ENCODE results near the gene PRKN.

Gene PRKN

GRCh38 chr6:161446949-161447348 lies 1280.6 kb downstream of the PRKN start:
- no peak for DNase-seq

- no peak for DNase-seq
Measured at GRCh38 chr6:161446296-161446925, 1281.2 kb downstream of the PRKN start.

DNA sequence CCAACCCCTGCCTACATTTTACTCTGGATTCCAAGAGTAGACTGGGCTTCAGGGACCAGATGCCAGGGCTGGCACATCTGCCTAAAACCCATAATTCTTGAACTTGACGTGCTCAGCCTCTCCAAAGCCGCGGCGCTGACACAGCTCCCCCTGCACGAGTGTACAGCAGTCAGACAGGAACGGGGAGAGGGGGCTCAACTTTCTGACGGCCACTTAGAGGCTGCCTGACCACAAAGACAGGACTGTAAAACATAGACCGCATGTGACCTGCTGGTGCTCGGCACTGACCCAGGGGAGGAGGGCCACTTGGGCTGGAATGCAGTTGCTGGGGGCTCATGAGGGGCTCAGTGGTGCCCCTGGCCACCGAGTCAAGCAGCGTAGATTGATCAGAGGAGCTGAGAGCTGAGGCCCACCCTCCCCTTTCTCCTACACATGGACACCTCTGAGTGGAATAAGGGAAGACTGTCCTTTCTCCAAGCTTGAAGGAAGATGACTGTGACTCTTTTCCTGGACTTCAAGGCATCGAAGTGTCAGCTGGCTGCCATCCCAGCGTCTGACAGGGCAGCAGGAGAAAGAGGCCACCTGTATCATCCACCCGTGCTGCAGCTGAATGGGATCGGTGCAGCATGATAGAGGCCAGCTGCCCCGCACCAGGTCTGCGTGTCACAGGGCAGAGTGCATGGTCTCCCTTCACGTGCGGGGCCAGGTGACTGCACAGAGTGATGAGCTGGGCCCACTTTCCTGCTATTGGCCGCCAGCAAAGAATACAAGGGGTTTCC lies 1282.4 kb downstream of the PRKN start:
- DNase-seq, result no peak

DNA sequence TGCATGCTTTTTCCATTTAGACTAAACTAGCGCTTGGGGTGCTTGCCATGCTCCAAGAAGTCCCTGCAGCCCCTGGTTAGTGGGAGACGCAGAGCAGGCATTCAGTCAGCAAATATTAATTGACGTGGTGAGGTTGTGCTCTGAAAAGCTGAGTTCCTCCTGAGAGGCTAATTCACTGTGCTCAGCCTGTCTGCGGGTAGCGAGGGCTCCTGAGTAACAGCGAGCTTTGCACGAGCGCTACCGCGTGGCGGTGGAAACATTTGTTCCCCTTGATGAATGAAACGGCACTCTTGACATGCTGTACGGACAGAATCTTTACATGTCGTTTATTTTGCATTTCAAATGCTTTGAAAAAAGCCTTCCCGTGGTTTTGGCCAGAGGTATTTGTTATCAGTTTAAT lies 1283.1 kb downstream of the PRKN start:
- DNase-seq, result no peak

DNA sequence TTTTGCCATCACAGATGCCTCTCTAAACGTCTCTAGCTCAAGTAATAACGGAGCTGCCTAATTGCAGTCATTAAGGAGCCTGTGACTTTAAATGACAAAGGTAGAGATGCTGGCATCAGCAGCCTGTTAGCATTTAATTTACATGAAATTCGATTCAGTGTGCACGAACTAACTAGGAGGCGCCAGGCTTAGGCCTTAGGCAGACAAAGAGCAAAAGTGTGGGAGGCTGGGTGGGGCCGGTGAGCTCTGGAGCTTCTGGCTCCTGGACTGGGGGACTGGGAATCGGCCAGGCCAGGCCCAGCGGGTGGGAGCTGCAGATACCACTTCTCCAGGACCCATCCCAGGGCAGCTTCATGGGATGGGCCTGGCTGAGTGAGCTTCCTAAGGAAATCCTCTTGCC lies 1283.7 kb downstream of the PRKN start:
- DNase-seq, result no peak

DNA sequence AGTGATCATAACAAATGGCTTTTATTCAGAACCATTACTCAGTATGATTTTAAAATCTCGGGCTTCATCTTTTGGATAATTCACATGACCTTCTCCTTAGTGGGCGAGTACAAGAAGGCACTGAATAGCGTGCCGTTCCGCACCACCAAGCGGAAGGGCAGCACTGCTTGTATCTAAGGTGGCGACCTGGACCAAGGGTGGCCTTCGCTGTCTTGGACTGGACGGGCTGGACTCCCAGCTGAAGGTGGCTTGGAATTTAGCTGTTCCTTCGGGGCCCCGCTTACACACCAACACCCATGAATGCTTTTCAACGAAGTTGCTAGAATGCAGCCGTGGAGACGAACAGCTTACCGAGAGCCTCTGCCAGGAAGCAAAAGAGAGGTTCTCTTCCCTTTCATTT lies 1285.1 kb downstream of the PRKN start:
- DNase-seq, result no peak

DNA sequence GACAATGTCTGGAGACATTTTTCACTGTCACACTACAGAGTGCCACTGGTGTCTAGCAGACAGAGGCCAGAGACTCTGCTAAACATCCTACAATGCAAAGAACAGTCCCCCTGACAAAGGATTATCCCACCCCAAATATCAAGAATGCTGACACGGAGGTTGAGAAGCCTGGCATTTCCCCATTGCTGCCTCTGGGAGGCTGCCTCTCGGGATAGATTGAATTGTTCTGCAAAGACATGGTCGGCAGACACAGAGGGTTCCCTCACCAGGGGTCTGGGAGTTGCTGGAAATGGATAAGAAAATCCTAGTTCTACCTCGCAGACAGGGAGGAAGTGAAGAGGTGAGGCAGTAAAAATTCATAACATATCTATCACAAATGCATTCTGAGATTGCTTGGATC lies 1287.3 kb downstream of the PRKN start:
- no peak for DNase-seq

DNA sequence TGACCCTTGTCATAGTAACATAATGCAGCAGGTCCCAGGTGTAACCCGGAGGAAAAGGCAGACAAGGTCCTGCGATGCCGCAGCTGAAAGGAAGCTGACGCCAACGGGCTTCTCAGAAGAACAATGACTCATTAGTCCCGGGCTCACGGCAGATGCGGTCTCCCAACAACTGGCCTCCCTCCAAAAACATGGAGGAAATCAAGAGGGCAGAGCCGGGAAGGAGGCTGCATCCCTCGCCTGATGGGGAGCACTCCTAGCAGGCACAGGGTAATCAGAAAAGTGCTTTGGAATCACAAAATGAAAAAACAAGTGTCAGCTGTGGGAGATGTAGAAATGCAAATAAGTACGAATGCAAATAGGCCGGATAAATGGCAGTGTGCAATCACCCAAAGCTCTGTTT lies 1288.5 kb downstream of the PRKN start:
- DNase-seq, result no peak

DNA sequence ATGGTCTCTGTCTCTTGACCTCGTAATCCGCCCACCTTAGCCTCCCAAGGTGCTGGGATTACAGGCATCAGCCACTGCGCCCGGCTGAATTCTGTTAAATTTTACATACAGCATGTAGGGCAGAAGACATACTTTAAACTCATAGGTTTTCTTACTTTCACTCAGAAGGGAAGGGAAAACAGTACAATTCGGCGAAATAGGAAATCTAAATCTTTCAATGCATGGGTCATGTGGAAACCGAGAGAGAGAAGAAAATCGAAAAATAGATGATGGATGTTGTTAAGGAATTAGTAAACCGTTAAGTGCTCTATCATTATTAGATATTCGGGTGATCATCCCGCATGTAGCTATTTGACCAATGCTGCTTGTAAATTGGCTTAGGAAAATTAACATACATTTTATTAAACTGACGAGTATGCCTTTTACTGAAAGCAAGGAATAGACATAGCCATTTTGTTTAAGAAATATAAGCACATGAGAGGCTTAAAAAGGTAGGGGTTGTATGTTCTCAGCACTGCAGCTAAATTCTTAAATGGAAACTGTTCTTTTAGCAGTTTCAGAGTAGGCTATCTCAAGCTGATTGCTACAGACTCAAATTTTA lies 1289.0 kb downstream of the PRKN start:
- no peak for DNase-seq

DNA sequence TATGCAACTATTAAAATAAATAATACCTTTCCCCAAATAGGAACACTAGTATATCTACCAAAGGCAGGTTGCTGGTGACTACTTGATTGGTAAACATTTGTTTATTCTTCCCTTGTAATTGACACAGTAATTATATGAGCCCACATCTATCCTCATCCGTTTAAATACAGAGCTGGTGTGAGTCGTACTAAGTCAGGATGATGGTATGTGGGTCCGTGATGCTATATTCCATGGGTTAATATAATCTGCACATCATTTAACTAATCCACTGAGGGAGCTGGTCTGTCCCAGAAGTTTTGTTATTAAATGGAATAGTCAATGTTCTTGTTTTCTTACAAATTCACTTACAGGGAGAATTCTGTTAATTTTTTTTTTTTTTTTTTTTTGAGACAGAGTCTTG lies 1289.7 kb downstream of the PRKN start:
- no peak for DNase-seq

GRCh38 chr6:161436106-161436876 lies 1291.3 kb downstream of the PRKN start:
- DNase-seq, result no peak

DNA sequence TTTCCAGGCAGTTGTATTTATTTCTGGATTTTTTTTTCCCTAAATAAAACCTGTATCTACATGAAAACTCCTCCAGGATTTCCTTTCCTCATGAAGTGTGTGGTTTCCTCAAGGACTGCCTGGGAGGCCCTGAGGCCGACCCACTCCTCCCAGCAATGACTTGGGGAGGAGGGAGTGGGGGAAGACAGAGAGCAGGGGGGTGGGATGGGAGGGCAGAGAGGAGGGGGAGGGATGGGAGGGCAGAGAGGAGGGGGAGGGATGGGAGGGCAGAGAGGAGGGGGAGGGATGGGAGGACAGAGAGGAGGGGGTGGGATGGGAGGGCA lies 1291.9 kb downstream of the PRKN start:
- no peak for DNase-seq

DNA sequence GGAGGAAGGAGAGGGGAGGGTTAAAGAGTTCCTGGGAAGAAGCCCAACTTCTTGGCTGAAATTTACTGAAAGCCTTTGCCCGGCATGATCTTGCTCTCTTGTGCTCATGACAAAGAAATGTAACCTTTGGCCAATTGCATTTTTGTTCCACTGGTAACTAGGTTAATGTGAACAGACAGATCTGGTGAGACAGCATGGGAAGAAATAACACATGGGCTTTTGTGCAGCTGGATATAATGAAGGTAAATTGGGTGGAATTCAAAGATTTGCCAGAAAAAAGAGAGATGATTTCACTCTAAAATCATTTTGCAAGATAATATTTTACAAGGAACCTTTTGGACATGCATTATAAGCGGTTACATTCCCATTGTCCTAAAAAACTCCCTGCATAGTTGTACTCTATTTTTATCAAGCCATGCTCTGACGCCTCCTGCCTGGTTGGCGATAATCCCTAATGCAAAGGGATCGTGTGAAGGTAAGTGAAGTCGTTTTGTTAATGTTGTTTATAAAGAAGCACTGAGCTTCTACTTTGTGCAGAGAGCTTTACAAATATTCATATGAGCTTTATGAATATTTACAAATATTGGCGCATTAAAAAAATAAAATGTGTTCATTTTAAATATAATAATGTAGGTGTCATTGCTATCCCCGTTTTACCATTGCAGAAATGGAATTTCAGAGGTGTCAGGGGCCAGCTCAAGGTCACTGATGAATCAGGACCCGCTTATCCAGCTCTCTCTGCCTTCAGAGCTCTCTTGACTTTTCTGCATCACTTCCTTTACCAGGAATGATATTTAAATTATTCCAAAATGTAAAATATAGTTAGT lies 1292.4 kb downstream of the PRKN start:
- no peak for DNase-seq

DNA sequence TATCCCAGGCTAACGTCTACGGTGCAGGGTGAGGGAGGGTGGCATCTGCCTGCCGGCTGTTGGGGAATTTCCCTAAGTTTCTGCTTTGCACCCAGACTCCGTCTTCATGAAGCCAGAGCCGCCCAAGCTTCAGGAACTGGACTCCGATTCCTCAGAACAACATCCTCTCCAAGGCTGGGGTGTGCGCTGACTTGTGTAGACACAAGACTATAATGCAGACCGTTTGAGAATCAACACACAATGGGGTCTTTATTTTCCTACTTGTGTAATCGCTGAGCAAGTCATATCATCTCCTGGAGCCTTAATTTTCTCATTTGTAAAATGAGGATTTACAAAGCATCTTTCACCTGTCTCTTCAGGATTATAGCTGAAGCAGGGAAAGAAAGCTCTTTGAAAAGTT lies 1293.2 kb downstream of the PRKN start:
- DNase-seq, result no peak

GRCh38 chr6:161432546-161432945 lies 1295.0 kb downstream of the PRKN start:
- DNase-seq, result no peak

GRCh38 chr6:161429921-161430490 lies 1297.6 kb downstream of the PRKN start:
- no peak for DNase-seq

GRCh38 chr6:161424421-161424820 lies 1303.1 kb downstream of the PRKN start:
- no peak for DNase-seq

DNA sequence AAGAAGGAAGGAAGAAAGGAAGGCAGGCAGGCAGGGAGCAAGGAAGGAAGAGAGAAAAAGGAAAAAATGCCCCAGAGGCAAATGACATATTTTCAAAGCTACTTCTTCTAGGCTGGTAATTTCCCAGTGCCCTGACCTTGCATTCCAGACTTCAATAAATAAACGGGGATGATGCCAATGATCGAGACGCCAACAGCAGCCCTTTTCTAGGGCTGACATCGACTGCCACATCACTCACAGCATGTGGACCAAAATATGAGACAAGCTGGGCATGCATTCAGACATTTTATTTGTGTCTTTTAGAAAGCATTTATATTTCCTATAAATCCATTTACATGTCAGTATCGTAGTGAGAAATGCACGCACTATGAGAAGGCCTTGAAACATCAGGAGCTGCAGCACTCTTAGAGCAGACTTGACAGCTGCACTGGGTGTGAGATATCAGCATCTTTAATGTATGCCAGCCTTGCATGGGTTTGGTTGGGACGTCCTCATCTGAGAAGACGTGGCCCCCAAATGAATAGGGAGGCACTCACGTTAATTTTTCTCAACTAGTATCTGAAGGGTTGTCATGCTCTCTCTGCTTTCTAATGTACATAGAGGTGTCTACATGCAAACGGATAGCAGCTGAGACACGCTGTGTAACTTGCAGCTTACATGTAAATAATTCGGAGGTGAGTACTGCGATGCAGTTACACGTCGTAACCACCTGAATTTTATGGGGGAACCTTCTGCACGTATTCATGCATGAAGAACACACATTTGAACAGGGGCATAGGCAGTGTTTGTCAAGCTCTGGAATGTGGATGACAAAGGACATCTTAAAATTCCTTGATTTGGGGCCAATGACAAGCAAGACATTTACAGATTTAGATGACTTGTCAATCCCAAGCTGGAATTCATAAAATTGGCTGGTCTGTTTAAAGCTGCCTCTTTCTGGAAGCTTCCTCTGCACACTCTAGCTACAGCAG lies 1304.6 kb downstream of the PRKN start:
- DNase-seq, result no peak

DNA sequence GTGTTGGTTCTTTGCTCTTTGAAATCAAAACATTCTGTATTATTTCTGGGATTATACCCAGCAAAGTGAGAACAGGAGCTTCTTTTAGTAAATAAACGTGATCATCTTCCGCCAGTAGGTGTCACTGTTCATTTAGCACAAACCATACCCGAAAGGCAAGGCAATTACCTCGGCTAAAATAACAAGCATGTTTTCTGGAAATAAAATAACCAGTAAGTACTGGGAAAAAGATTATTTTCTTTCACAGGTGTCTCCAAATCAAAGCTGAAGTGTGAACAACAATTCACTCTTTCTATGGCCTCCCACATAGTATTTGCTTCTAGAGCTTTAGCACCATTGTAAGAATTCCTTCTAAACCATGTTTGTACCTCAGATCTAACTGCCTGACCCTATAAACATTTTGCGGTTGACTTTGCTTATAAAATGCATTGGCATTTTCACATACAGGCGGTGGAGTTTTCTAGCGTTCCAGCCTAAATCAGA lies 1309.1 kb downstream of the PRKN start:
- no peak for DNase-seq

DNA sequence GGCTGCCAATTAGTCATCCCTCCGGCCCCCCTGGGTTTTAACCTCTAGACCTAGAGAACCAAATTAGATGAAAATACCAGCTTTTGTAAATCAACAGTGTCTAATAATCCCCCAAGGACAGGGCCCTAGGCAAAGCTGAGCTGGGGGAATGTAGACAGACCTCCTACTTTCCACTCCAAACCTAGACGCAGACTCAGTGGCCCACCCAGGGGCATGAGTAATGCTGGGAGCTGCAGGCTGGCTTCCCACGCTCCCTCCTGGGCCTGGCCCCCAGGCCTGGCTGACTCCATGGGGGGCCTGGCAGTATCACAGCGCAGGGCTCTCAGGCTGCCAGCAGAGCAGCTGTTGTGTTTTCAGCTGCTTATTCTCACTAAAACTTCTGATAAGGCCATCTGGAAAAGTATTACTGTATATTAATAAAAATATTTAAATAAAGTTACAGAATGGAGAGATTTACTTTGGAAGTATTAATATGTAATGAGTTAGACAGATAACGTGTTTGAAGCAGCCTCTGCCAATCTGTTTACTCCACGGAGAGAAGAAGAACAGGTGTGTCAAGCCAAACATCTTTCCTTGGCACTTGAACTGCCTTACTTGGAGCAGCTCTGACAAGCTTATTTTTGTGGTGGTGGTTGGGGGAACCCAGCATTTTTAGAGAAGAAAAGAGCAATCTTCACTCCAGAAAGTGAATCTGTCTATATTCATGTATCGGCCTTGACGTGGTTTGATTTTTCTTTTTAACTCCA lies 1309.7 kb downstream of the PRKN start:
- DNase-seq, result no peak

All from stimulated activated naive CD4-positive, alpha-beta T cell treated with Interleukin-2 at 50 U/mL for 16 hours (primary cell).